Thyroid gland (tissue), 4 donors: ENCODE measurements around the gene GORASP1. TPM values are rescaled to one million over a fixed set of nuclear protein-coding genes. Genes with fewer than 3 reads are reported as not detected.

Experiments used
- DNase-seq, 2 donors: peaks; one replicate each; pipeline ENCODE4 v3.0.0-alpha.2; 2019
- H3K27ac ChIP-seq, 3 donors: fragments of 200-600 bp; sonication (generic); 1 replicate in 2 of 3; 2 replicates in 1 of 3; pipeline ENCODE4 v1.5.1; 2016 to 2019; ENCODE audit warnings: mild to moderate bottlenecking in 1 of 3, moderate library complexity in 1 of 3
- H3K27me3 ChIP-seq: fragments of 200-600 bp; sonication (generic); one replicate; pipeline ENCODE4 v1.5.1; 2019
- H3K36me3 ChIP-seq, 2 donors: fragments of 200-600 bp; sonication (generic); one replicate each; pipeline ENCODE4 v1.5.1; 2016 to 2019
- H3K4me1 ChIP-seq, 2 donors: fragments of 200-600 bp; sonication (generic); one replicate each; pipeline ENCODE4 v1.5.1; 2017 to 2019
- H3K4me3 ChIP-seq, 3 donors: fragments of 200-600 bp; sonication (generic); replicated peaks in 1 of 3; 1 replicate in 2 of 3; 2 replicates in 1 of 3; pipeline ENCODE4 v1.5.1; 2016; ENCODE audit warnings: mild to moderate bottlenecking in 1 of 3
- H3K9me3 ChIP-seq: fragments of 200-600 bp; sonication (generic); one replicate; pipeline ENCODE4 v1.5.1; 2017
- POLR2A ChIP-seq, 2 donors: fragments of 450-650 bp; IDR thresholded peaks; one replicate each; pipeline ENCODE4 v1.6.1; 2017; ENCODE audit warnings: antibody characterized with exemption in 2 of 2, mild to moderate bottlenecking in 2 of 2, moderate library complexity in 1 of 2
- WGBS, 2 donors: methylation state at CpG; one replicate each; pipeline ENCODE4 v1.1.5; 2017; 5-methylcytosine and 5-hydroxymethylcytosine counted together
- intact Hi-C: fragments of 100-400 bp; cut with DNase I; formaldehyde crosslinking; loops from one replicate; pipeline ENCODE4 v1.15.1; 2023
- total RNA-seq, 4 donors: library from RNA; depleted of rRNA; stranded (reverse); fragments of >200 nt; gene quantifications; one replicate each; pipeline ENCODE4 v1.2.3, GENCODE V29; 2016
- TF ChIP-seq, protein P1 (sequence below), 6 experiments: fragments of 200-600 bp in 3 of 6; fragments of 450-650 bp in 3 of 6; sonication (generic) in 3 of 6; IDR thresholded peaks; one replicate each; pipeline ENCODE4 v1.5.1; 2016 to 2019; ENCODE audit warnings: antibody characterized with exemption in 6 of 6, mild to moderate bottlenecking in 2 of 6, inconsistent platforms in 1 of 6, moderate library complexity in 1 of 6

Gene GORASP1
- total RNA-seq, 4 donors from 2014 or later: 64.6 to 105 (median 101) TPM

DNA sequence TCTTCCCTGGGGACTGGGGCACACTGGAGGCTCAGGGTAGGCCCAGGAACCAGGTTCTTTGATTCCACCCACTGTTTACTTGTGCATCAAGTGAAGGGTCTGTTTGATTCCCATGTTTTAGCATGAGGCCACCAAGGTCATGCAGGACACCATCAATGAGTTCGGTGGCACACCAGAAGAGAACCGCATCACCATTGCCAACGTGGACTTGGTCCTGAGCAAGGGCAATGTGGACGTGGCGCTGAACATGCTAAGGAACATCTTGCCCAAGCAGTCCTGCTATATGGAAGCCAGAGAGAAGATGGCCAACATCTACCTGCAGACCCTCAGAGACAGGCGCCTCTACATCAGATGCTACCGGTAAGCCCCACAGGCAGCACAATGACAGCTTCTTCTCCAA lies 21.5 kb upstream of the GORASP1 start:
- intact Hi-C loops: loop anchor here (5.0 kb wide), 1 partner anchor 163 kb away; no protein-coding TSS in a partner anchor
- no peak for DNase-seq
- TF ChIP-seq, protein P1, sequence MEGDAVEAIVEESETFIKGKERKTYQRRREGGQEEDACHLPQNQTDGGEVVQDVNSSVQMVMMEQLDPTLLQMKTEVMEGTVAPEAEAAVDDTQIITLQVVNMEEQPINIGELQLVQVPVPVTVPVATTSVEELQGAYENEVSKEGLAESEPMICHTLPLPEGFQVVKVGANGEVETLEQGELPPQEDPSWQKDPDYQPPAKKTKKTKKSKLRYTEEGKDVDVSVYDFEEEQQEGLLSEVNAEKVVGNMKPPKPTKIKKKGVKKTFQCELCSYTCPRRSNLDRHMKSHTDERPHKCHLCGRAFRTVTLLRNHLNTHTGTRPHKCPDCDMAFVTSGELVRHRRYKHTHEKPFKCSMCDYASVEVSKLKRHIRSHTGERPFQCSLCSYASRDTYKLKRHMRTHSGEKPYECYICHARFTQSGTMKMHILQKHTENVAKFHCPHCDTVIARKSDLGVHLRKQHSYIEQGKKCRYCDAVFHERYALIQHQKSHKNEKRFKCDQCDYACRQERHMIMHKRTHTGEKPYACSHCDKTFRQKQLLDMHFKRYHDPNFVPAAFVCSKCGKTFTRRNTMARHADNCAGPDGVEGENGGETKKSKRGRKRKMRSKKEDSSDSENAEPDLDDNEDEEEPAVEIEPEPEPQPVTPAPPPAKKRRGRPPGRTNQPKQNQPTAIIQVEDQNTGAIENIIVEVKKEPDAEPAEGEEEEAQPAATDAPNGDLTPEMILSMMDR (IDR thresholded peaks at IDR 0.05): no peak
- no peak for TF ChIP-seq POLR2A (IDR thresholded peaks at IDR 0.05)
- no peaks in the 10 kb centered on the region for H3K27me3 ChIP-seq
- no peaks in the 10 kb centered on the region for H3K4me1 ChIP-seq
- H3K27ac ChIP-seq: no peak overlapping the region
- WGBS, 2 donors: 94 to 99% methylated on average over 6 to 7 of the region's 7 CpGs
- H3K4me3 ChIP-seq: no peak overlapping the region
- no peaks in the 10 kb centered on the region for H3K36me3 ChIP-seq
- no peaks in the 10 kb centered on the region for H3K9me3 ChIP-seq

DNA sequence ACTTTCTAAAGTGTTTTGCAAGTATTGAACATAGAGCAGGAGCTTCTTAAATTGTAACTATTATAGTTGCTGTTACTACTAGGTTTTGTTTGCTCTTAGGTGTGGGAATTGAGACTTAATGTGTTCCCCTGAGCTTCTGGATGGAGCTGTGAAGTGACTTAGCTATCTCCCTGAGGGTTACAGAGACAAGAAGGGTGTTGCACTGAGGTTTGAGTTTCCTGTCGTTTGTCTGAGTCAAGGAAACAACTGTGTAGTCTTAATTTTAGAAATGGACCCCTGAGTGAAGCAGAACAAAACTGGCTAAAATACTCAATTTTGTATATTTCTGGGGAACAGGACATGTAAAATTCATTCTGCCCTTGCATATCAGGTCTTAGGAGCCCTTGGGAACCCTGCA lies 20.5 kb upstream of the GORASP1 start:
- no peaks in the 10 kb centered on the region for H3K36me3 ChIP-seq
- H3K27me3 ChIP-seq: no peaks in the 10 kb centered on the region
- no peaks in the 10 kb centered on the region for H3K9me3 ChIP-seq
- H3K4me3 ChIP-seq: no peak overlapping the region
- intact Hi-C loops: loop anchor here (5.0 kb wide), 1 partner anchor 164 kb away; no protein-coding TSS in a partner anchor
- no peak overlapping the region for H3K27ac ChIP-seq
- no peak for TF ChIP-seq POLR2A (IDR thresholded peaks at IDR 0.05)
- TF ChIP-seq, protein P1 (IDR thresholded peaks at IDR 0.05): no peak
- DNase-seq: no peak
- WGBS, 2 donors: 48 to 59% methylated on average over 1 of the region's 1 CpG
- no peaks in the 10 kb centered on the region for H3K4me1 ChIP-seq

DNA sequence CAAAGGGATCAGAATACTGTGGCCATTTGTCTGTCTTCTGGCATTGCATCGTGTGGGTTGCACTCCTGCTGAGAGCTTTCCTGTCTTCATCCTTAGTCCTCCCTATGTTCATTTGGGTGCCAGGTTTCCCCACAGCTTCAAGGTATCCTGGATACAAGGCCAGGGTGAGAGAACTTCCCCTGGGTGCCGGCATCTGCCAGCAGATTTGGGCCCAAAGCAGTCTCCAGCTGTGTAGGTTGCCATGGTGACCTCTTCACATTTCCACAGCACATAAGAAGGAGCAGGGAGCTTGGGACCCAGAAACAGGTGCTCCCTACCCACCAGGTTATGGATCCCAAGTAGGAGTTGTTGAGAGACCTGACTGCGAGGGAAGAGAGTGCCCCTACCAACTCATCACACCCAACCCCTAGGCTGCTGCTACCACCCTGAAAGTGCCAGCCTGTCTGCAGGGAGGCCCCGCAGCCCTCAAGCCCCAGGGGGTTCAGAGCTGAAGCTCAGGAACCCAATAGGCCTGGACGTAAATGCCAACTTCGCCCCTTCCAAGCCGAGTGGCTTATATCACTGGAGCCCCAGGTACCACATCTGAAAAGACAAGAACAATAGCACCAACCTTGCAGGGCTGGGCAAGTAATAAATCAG lies 20.0 kb upstream of the GORASP1 start:
- intact Hi-C loops: loop anchor here (5.0 kb wide), 1 partner anchor 165 kb away; no protein-coding TSS in a partner anchor
- no peaks in the 10 kb centered on the region for H3K4me1 ChIP-seq
- 86 to 88% methylated on average over 3 to 5 of the region's 7 CpGs for WGBS, 2 donors
- no peak overlapping the region for H3K27ac ChIP-seq
- DNase-seq: no peak
- H3K4me3 ChIP-seq: no peak overlapping the region
- TF ChIP-seq, protein P1 (IDR thresholded peaks at IDR 0.05): no peak
- TF ChIP-seq POLR2A (IDR thresholded peaks at IDR 0.05): no peak
- no peaks in the 10 kb centered on the region for H3K27me3 ChIP-seq
- no peaks in the 10 kb centered on the region for H3K36me3 ChIP-seq
- no peaks in the 10 kb centered on the region for H3K9me3 ChIP-seq

DNA sequence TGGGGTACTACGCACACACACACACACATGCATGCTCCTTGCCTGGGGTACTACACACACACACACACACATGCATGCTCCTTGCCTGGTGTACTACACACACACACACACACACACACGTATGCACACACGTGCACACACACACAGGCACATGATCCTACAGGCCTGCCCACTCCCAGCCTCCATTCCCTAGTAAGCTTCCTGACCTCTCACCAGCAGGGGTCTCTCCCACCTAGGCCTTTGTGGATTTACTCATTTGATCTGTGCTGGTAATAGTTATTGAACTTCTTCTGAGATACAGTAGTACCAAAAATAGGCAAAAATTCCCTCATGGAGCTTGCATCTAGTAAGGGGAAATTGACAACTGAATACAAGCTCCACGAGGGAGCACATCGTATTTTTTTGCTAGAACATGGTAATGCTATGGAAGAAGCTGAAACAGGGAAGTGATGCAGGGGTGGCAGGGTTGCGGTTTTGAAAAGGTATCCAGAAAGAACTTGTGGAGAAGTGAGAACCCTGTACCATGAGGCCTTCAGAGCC lies 19.2 kb upstream of the GORASP1 start:
- H3K27ac ChIP-seq: no peak overlapping the region
- intact Hi-C loops: loop anchor here (5.0 kb wide), 1 partner anchor 166 kb away; no protein-coding TSS in a partner anchor
- WGBS, 2 donors: 52 to 61% methylated on average over 5 to 6 of the region's 6 CpGs
- H3K36me3 ChIP-seq: no peaks in the 10 kb centered on the region
- no peak overlapping the region for H3K4me3 ChIP-seq
- H3K27me3 ChIP-seq: no peaks in the 10 kb centered on the region
- H3K9me3 ChIP-seq: no peaks in the 10 kb centered on the region
- peak; percentile 50 to 54 for DNase-seq
- no peak for TF ChIP-seq POLR2A (IDR thresholded peaks at IDR 0.05)
- TF ChIP-seq, protein P1 (IDR thresholded peaks at IDR 0.05): peak in 4 of 6 experiments; percentile 58 to 67 (median 58)
- H3K4me1 ChIP-seq: no peaks in the 10 kb centered on the region

DNA sequence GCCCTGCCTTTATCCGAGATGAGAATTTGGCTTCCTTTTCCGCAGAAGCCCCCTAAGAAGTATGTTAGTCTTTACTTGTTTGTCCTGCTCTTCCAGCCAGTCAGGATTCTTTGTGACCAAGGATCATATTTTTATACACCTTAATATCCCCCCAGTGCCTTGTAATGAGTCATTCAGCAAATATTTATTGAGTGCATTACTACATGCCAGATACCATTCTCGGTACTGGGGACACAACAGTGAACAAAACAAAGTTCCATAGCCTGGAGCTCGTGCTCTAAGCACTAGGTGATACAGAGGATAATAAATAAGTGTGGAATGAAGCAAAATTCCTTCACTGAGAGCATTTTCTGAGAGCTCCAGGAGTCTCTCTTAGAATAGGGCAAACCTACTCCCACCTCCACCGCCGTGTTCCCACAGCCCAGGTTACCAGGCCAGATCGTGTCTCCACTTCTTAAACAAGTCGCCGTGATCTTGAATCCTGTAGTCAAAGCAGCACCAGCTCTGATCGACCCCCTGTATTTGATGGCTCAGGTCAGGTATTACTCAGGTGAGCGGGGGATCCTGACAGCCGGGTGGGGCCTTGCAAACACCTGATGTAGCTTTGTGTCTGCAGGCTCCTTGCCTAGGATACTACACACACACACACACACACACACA lies 18.5 kb upstream of the GORASP1 start:
- 75 to 77% methylated on average over 12 of the region's 12 CpGs for WGBS, 2 donors
- Histone ChIP-seq H3K27me3 (no peaks in the 10 kb centered on the region), H3K9me3 (no peaks in the 10 kb centered on the region), H3K4me3 (no peak overlapping the region), H3K36me3 (no peaks in the 10 kb centered on the region), H3K4me1 (no peaks in the 10 kb centered on the region), H3K27ac (no peak overlapping the region)
- intact Hi-C loops: loop anchor here (5.0 kb wide), 1 partner anchor 166 kb away; no protein-coding TSS in a partner anchor
- DNase-seq: no peak
- TF ChIP-seq, protein P1 (IDR thresholded peaks at IDR 0.05): no peak
- no peak for TF ChIP-seq POLR2A (IDR thresholded peaks at IDR 0.05)
